Measurements from ENCODE around the gene BIK.

- TF ChIP-seq CTCF (IDR thresholded peaks at IDR 0.05; ENCODE audit: low read length) (peak; percentile 32), EZH2 (optimal IDR thresholded peaks at IDR 0.05; ENCODE audit: low read depth, low read length) (no peak), EZH2phosphoT487 (IDR thresholded peaks at IDR 0.05; ENCODE audit: low read length) (no peak)
Observed at GRCh38 chr22:43090130-43090789, 20.3 kb upstream of the BIK start.

Measured in MM.1S (cell line).